ENCODE data around the gene ZNF169. TPM values are rescaled to one million over a fixed set of nuclear protein-coding genes. Genes with fewer than 3 reads are reported as not detected.
"Not testable (repeated sequence)": the region's sequence is repeated elsewhere in the genome, so short reads cannot be mapped to it uniquely, and the experiment has no call there.

Gene ZNF169
- total RNA-seq, 1 donor from 2014 or later: 6.0 TPM

DNA sequence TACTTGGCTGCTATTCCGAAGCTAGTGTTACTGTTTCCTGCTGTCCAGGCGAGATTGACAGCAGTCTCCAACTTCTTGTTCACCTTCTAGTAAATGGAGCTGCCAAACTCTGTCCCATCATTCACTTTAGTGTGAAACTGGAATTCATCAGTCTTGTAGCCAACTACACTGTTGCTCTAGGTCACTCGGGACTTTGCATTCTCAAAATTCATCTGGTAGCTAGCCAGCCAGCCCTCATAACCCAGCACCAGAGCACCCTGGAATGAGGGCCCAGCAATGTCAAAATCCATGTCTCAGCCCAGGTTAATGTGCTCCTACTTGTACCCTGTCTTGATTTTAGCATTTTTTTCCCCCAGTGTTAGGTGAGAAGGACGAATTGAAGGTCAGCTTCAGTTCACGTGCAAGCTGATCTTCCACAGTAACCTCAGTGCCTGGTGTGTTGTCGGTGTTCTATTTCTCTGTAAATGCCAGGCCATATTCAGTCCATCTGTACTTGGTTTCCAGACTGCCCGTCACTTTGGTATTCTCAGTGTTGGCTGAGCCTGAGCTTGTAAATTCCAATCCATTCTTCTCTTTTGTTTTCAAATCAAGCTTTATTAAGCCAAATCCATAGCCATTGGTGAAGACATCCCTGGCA lies 28.9 kb downstream of the ZNF169 start:
- no peak for DNase-seq (ENCODE audit: low spot score)

GRCh38 chr9:94289691-94290090 lies 30.6 kb downstream of the ZNF169 start:
- no peak for DNase-seq (ENCODE audit: low spot score)

DNA sequence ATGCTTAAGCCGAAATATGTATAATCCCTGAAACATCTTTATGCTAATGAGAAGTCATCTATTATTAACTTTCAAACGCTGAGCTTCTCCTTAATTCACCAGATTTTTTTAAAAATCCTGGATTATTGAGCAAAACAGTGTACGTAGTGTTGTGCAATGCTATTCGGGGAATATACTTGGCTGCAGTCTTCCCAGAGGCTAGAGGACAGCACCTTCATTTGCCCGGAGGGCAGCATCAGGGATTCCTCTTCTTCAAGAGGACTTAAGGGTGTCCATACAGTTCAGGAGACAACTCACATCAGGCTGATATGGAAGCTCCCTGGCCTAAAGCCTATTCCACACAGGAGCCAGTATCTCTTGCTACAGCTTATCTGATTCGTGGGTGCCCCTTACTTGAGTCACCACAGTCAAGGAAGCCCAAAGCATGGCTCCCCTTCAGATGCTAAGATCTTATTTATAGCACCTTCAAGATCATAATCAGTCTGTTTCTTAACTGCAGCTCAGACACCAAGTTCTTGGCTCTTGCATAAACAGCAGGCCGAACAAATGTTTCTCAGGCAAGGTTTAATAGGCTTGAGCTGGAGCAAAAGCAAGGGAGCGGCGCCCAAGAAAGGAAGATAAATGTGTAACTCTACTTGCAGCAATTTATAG lies 40.0 kb downstream of the ZNF169 start:
- DNase-seq (ENCODE audit: low spot score): no peak

DNA sequence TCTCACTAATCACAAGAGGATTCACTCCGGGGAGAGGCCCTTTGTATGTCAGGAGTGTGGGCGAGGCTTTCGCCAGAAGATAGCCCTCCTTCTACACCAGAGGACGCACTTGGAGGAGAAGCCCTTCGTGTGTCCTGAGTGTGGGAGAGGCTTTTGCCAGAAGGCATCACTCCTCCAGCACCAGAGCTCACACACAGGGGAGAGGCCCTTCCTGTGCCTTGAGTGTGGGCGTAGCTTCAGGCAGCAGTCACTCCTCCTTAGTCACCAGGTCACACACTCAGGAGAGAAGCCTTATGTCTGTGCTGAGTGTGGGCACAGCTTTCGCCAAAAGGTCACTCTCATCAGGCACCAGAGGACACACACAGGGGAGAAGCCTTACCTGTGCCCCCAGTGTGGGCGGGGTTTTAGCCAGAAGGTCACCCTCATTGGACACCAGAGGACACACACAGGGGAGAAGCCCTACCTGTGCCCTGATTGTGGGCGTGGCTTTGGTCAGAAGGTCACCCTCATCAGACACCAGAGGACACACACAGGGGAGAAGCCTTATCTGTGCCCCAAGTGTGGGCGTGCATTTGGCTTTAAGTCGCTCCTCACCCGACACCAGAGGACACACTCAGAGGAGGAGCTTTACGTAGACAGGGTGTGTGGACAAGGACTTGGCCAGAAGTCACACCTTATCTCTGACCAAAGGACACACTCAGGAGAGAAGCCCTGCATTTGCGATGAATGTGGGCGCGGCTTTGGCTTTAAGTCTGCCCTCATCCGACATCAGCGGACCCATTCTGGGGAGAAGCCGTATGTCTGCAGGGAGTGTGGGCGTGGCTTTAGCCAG lies 41.6 kb downstream of the ZNF169 start:
- no peak for DNase-seq (ENCODE audit: low spot score)

DNA sequence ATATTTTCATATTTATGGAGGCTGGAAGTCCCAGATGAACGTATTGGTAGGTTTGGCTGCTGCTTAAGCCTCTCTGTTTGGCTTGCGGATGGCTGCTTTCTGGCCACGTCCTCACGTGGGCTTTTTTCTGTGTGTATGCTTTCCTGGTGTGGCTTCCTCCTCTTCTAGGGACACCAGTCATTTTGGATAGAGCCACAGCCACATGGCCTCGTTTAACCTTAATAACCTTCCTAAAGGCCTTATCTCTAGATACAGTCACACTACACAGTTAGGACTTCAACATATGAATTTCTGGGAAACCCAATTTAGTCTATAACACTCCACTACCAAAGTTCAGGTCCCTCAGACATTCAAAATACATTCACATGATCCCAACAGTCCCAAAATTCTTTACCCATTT lies 42.5 kb downstream of the ZNF169 start:
- DNase-seq (ENCODE audit: low spot score): no peak

DNA sequence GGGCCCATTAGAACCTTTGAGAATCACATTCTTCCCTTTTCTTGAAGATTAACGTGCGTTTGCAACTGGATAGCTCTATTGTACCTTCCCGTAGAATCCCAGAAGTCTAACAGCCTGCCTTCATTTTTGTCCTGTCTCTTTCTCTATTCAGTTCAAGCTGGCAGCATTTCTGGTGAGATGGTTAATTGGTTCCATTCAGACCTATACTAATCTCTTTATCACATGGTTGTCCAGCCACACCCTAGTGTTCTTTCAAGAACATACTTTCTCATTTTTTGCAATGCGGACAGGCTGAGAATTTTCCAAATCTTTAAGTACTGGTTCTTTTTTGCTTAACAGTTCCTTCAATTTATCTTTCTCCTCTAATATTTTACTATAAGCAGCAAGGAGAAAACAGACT lies 43.3 kb downstream of the ZNF169 start:
- no peak for DNase-seq (ENCODE audit: low spot score)

DNA sequence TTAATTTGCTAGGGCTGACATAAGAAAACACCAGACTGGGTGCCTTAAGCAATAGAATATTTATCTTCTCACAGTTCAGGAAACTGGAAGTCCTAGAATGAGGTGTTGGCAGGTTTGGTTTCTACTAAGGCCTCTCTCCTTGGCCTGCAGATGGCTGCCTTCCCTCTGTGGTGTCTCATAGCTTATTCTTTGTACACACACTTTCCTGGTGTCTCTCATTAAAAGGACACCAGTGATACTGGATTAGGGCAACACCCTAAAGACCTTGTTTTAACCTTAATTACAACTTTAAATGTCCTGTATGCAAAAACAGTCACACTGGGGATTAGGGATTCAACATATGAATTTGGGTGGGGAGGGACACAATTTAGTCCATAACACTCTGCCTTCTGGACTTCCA lies 44.2 kb downstream of the ZNF169 start:
- DNase-seq (ENCODE audit: low spot score): no peak

DNA sequence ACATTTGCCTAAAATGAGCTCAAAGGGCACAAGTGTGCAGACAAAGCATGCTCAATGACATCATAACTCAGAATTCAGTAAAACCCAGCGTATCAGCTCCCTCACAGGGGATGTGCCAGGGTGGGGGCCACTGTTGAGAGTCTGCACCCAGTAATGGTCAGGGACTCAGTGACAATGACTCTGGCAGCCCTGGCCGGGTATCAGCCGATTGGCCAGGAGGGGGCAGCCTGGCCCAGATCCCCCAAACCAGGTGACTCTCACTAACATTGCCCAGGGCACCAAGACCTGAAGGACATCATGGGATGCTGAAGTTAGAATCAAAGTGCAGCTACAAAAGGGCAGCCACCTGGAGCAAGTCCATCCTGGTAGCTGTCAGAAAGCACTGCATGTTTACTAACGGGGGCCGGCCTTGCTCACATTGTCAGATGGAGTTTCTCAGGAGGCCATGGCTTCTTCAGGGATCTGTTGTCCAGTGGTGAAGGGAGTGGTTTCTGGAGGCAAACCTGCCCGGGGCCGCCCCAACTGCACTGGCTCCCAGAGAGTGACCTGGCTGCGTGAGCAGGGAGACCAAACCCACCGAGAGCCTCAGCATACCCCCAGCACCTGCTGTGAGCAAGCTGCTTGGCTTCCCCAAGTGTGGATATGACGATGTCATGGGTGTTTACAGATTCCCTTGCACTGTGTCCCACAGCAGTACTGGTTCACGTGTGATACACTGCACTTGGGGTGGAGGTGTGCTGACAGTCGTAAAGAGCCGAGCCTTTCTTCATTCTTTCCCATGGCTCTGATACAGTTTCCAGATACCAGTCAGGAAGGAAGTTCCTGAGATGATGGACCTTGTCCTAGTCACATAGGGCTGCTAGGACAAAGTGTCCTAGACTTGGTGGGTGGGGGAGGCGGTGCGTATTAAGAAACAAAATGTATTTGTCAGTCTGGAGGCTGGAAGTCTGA lies 56.2 kb downstream of the ZNF169 start:
- not testable (repeated sequence) for DNase-seq (ENCODE audit: low spot score)

GRCh38 chr9:94316236-94316635 lies 57.1 kb downstream of the ZNF169 start:
- DNase-seq (ENCODE audit: low spot score): not testable (repeated sequence)

- DNase-seq (ENCODE audit: low spot score): not testable (repeated sequence)
Observed at GRCh38 chr9:94317949-94318657, 59.0 kb downstream of the ZNF169 start.

DNA sequence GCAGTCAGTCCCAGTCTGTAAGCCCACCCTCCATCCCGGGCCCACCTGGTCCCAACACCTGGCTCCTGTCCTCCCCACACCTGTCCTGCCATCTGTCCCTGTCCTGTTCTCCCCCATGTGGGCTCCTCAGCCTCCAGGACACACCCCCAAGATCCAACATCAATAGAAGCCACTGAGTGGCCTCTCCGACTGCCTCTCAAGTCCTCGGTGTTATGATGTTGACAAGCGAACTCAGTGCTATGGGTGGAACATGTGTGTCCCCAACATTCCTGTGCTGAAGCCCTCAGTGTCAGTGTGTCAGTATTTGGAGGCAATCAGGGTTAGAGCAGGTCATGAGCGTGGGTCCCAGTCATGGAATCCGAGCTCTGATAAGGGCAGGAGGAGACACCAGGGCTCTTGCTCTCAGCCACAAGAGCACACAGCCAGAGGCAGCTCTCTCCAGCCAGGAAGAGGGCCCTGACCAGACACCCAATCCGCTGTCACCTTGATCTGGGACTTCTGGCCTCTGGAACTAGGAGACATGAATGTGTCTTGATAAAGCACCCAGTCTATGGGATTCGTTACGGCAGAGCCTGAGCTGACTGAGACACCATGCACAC lies 63.3 kb downstream of the ZNF169 start:
- not testable (repeated sequence) for DNase-seq (ENCODE audit: low spot score)

GRCh38 chr9:94323153-94323798 lies 64.2 kb downstream of the ZNF169 start:
- not testable (repeated sequence) for DNase-seq (ENCODE audit: low spot score)

GRCh38 chr9:94325583-94325982 lies 66.5 kb downstream of the ZNF169 start:
- DNase-seq (ENCODE audit: low spot score): not testable (repeated sequence)

DNA sequence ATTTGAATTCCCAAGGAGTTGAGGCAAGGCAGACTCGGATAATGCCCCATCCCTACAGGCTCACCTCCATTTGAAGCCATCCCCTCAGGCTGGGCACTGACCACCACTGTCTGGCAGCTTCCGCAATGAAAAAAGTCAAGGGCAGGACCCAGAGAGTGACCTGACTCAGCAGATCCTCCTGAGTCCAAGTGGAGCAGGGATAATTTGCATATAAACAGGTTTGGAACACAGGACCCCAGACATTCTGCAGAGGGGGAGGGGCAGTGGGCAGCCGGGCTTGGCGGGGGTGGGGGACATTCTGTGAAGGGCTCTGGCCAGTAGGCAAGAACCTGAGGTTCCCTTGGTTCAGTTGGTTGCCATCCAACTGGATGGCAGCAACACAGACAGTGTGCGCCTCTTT lies 69.4 kb downstream of the ZNF169 start, which contains the start of gene NUTM2F:
TSS of gene NUTM2F (minus strand) at position 101 of the 400 bp plus-strand sequence. CDS start at position 80, 21 bp downstream.
- not testable (repeated sequence) for DNase-seq (ENCODE audit: low spot score)

DNA sequence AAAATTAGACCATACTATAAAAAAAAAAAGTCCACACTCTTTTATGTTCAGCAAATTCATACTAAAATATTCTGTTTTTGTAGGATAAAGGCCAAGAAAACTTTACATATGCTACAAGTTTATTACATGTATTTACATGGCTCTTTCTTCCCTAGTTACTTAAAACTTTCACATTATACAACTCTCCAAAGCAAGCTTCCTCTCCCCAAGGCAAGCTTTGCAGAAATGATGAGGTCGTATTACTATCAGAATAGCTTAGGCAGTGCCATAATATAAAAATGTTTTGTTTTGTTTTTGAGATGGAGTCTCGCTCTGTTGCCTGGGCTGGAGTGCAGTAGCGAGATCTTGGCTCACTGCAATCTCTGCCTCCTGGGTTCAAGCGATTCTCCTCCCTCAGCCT lies 77.3 kb downstream of the ZNF169 start:
- DNase-seq (ENCODE audit: low spot score): not testable (repeated sequence)

GRCh38 chr9:94338723-94339122 lies 79.6 kb downstream of the ZNF169 start:
- DNase-seq (ENCODE audit: low spot score): not testable (repeated sequence)

DNA sequence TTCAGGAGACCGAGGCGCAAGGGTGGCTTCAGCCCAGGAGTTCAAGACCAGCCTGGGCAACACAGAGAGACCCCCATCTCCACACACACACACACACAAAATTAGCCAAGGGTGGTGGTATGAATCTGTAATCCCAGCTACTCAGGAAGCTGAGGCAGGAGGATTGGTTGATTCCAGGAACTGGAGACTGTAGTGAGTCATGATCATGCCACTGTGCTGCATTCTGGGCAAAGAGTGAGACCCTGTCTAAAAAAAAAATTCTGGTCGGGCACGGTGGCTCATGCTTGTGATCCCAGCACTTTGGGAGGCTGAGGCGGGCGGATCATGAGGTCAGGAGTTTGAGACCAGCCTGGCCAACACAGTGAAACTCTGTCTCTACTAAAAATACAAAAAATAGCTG lies 80.6 kb downstream of the ZNF169 start:
- DNase-seq (ENCODE audit: low spot score): not testable (repeated sequence)

DNA sequence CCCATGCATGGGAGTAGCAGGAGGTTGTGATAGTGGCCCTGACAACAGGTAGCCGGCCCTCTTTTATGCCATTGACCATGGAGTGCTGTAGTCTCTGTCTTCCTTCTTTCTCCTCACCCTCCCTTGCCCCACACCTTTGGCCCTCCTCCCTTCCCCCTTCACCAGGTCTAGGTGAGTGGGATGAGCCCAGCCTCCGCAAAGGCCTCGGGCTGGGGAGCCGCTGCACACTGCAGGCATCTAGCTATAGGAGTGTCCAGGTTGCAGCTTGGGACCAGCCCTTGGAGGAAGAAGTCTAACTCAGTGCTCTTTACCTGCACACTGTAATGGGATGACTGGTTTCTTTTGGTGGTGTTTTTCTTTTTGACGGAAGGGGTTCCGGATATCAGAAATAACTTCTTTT lies 81.7 kb downstream of the ZNF169 start:
- not testable (repeated sequence) for DNase-seq (ENCODE audit: low spot score)

GRCh38 chr9:94341703-94342102 lies 82.6 kb downstream of the ZNF169 start:
- DNase-seq (ENCODE audit: low spot score): not testable (repeated sequence)

GRCh38 chr9:94347451-94347850 lies 88.4 kb downstream of the ZNF169 start:
- DNase-seq (ENCODE audit: low spot score): not testable (repeated sequence)
